LNCaP clone FGC (cell line): ENCODE results near the gene CTSH.

ENCODE experiments used
- DNase-seq: peaks from one replicate; pipeline ENCODE4 v3.0.0-alpha.2; 2011; ENCODE audit warnings: low read depth
- H3K4me3 ChIP-seq: 2 replicates; pipeline ENCODE4 v1.5.1; 2011; ENCODE audit warnings: mild to moderate bottlenecking, low read depth, low read length, control low read depth
- TF ChIP-seq, protein P1 (sequence below): IDR thresholded peaks from 2 replicates; pipeline ENCODE4 v1.5.1; 2012; ENCODE audit warnings: mild to moderate bottlenecking; ENCODE audit not compliant: control insufficient read depth, insufficient read depth; ENCODE audit errors: extremely low read depth

The CTSH gene

DNA sequence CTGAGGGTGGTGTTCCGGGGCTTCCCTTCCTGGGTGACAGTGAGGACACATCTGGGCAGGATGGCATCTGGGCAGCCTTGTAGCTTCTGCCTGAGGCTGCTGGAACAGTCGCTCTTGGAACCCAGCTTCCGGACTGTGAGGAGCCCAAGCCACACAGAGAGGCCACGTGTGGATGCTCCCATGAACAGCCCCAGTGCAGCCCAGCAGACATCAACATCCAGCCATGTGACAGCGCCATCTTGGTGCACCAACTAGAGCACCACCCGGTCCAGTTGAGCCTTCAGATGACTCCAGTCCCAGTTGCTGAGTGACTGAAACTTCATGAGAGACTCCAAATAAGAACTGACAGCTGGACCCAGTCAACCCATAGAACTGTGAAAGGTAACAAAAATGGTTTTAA lies 15.5 kb upstream of the CTSH start:
- TF ChIP-seq, protein P1, sequence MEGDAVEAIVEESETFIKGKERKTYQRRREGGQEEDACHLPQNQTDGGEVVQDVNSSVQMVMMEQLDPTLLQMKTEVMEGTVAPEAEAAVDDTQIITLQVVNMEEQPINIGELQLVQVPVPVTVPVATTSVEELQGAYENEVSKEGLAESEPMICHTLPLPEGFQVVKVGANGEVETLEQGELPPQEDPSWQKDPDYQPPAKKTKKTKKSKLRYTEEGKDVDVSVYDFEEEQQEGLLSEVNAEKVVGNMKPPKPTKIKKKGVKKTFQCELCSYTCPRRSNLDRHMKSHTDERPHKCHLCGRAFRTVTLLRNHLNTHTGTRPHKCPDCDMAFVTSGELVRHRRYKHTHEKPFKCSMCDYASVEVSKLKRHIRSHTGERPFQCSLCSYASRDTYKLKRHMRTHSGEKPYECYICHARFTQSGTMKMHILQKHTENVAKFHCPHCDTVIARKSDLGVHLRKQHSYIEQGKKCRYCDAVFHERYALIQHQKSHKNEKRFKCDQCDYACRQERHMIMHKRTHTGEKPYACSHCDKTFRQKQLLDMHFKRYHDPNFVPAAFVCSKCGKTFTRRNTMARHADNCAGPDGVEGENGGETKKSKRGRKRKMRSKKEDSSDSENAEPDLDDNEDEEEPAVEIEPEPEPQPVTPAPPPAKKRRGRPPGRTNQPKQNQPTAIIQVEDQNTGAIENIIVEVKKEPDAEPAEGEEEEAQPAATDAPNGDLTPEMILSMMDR, result no peak
- no peak for DNase-seq
- H3K4me3 ChIP-seq, result no peak overlapping the region

DNA sequence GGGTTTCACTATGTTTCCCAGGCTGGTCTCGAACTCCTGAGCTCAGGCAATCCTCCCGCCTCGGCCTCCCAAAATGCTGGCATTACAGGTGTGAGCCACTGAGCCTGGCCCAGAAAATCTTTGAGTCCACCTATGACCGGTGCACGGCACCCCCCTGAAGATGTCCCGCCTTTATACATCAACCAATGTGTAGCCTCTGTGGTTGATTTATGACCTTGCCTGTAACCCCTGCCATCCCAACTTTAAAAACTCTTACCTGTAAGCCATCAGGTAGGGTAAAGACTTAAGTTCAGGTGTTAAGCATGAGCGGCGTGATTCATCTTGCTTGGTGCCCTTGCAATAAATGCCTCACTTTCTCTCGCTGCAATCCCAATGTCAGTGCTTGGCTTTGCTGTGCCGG lies 14.5 kb upstream of the CTSH start:
- DNase-seq, result no peak
- no peak overlapping the region for H3K4me3 ChIP-seq
- TF ChIP-seq, protein P1, result no peak

DNA sequence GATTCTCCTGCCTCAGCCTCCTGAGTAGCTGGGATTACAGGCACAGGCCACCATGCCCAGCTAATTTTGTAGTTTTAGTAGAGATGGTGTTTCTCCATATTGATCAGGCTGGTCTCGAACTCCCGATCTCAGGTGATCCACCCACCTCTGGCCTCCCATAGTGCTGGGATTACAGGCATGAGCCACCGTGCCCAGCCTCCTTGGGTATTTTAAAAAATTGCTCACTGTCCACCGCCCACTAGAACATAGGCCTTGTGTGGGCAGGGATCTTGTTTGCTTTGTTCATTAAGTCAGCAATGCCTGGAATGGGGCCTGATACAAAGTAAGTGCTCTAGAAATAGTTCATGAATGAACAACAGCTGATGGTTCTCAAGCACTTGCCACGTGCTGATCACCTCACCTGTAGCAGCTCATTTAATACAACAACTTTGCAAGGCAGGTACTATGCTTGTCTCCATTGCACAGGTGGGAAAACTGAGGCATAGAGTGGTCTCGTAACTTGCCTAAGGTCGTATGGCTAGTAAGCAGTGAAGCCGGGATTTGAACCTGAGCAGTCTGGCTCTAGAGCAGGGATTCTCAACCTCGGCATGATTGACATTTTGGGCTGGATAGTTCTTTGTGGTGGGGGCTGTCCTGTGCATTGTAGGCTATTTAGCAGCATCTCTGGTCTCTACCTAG lies 12.7 kb upstream of the CTSH start:
- H3K4me3 ChIP-seq, result no peak overlapping the region
- TF ChIP-seq, protein P1, result no peak
- no peak for DNase-seq

DNA sequence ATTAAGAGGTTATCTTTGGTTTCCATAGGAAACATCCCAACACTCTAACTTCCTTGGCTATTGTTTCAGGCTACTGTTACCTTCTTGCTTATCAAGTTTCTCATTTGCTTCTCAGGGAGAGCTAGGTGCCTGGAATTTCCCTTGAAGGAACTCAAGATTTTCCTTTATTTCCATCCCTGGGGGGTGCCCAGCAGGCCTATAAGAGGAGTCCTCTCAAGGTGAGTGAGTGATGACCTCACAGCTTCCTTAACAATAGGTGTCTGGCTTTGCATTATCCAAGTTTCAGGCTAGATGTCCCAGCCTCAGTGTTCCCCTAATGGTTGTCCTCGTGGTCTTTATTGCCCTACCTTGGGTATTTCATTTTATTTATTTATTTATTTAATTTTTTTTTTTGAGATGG lies 12.1 kb upstream of the CTSH start:
- TF ChIP-seq, protein P1, result no peak
- DNase-seq, result no peak

DNA sequence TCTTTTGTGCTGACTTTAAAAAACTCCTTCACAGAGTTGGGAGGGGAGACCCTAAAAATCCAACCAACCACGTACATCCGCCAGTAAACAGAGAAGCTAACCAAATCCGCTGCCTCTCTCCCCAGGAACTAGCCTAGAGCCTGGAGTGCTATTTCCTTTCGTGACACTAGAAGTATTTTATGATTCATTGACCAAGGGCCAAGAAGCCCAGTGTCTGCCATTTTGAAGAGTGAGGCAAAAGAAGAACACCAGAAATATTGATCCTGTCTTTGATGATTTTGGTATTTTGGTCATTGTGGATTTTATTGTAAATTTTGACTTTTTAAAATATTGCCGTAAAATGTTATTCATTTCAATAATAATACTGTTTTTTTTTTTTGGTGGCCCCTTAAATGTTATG lies 10.5 kb upstream of the CTSH start:
- DNase-seq, result no peak
- TF ChIP-seq, protein P1, result no peak
- no peak overlapping the region for H3K4me3 ChIP-seq

More for the DNA sequence above, 12.1 kb upstream of the CTSH start:
- H3K4me3 ChIP-seq, result no peak overlapping the region

DNA sequence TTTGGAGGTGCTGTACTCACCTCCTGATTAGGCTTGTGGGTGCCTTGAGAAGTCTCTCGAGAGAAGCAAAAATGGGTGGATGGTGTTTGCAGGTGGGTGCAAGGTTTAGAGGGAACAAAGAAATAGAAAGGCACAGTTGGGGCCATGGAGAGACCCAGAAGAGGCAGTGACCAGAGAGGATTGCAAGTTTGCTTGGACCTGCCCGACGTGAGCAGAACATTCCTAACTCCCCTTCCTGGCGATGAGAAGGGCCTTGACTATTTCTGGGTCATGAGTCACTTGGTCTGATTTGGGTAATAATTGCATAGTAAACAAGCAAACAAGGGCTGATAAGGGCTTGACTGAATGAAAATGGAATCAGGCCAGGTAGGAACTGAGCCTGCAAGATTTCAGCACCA lies 7.0 kb upstream of the CTSH start:
- DNase-seq, result peak; percentile 68
- no peak overlapping the region for H3K4me3 ChIP-seq
- TF ChIP-seq, protein P1, result no peak
